Measurements from ENCODE around the gene MARK1. TPM values are rescaled to one million over a fixed set of nuclear protein-coding genes. Genes with fewer than 3 reads are reported as not detected.

MARK1 gene
- total RNA-seq, 4 donors from 2014 or later = 2.5 to 8.0 (median 4.0) TPM

DNA sequence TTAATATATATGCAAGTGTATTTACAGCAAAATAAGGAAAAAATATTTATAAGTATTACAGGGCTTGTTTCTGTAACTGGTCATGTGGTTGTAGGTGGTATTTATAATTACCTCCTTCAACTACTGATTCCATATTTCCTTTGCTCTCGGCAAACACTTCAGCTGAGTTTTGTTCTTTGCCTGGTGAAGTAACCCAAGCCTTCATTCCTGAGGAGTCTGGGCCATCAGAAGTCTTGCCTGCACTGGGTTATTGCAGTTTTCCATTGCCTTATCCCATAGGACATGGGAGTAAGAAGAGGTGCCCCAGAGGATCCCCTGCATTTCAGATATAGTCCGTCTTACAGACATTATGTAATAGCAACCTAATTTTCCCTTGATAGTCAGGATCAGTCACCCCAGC lies 23.8 kb downstream of the MARK1 start:
- H3K27me3 ChIP-seq = no peaks in the 10 kb centered on the region
- H3K9me3 ChIP-seq = no peaks in the 10 kb centered on the region
- H3K27ac ChIP-seq = no peak overlapping the region
- H3K36me3 ChIP-seq = no peaks in the 10 kb centered on the region
- H3K4me1 ChIP-seq = no peaks in the 10 kb centered on the region
- H3K4me3 ChIP-seq = no peak overlapping the region
- no peak for DNase-seq
- TF ChIP-seq POLR2A (IDR thresholded peaks at IDR 0.05) = no peak
- TF ChIP-seq, protein P1, sequence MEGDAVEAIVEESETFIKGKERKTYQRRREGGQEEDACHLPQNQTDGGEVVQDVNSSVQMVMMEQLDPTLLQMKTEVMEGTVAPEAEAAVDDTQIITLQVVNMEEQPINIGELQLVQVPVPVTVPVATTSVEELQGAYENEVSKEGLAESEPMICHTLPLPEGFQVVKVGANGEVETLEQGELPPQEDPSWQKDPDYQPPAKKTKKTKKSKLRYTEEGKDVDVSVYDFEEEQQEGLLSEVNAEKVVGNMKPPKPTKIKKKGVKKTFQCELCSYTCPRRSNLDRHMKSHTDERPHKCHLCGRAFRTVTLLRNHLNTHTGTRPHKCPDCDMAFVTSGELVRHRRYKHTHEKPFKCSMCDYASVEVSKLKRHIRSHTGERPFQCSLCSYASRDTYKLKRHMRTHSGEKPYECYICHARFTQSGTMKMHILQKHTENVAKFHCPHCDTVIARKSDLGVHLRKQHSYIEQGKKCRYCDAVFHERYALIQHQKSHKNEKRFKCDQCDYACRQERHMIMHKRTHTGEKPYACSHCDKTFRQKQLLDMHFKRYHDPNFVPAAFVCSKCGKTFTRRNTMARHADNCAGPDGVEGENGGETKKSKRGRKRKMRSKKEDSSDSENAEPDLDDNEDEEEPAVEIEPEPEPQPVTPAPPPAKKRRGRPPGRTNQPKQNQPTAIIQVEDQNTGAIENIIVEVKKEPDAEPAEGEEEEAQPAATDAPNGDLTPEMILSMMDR (IDR thresholded peaks at IDR 0.05) = no peak

DNA sequence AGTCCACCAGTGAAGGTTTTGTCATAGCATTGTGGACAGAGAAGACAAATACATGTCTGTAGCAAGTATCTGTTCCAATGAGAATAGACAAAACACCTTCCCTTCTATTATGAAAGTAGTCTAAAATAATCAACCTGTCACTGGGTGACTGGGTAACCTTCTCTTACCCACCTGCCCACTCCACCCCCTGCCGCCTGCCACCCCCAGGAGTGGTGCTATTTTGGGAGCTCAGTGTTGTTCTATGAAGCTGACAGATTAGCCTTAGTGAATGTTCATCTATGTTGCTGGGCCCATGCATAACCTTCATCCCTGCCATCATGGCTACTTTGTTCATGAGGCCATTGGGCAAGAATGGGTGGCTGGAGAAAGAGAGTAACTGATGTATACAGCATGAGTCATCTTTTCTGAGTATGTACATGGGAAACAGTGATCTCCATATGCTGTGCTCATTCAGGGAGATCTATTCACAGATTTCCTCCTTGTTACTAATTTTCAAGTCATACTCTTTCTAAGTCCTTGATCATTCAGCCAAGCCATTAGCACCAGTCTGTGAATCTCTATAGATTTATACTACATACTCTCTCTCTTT lies 24.8 kb downstream of the MARK1 start:
- no peaks in the 10 kb centered on the region for H3K36me3 ChIP-seq
- TF ChIP-seq, protein P1 (IDR thresholded peaks at IDR 0.05) = no peak
- TF ChIP-seq POLR2A (IDR thresholded peaks at IDR 0.05) = no peak
- no peak overlapping the region for H3K27ac ChIP-seq
- DNase-seq = no peak
- H3K4me1 ChIP-seq = no peaks in the 10 kb centered on the region
- H3K27me3 ChIP-seq = no peaks in the 10 kb centered on the region
- no peak overlapping the region for H3K4me3 ChIP-seq
- H3K9me3 ChIP-seq = no peaks in the 10 kb centered on the region

DNA sequence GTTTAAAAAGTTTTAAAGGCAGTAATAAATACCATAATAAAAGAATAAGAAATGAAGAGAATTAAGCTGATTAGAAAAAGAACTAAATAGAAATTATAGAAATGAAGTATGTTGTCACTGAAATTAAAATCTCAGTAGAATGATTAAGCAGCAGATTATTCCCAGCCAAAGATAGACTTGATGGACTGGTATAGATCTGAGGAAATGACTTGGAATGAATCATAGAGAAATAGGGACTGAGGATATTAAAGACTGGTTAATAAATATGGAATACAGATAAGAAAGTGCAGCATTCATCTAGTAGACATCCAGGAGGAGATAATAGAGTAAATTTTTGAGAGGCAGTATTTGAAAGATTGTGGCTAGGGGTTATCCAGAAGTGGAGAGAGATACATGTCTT lies 28.7 kb downstream of the MARK1 start:
- no peaks in the 10 kb centered on the region for H3K27me3 ChIP-seq
- no peaks in the 10 kb centered on the region for H3K36me3 ChIP-seq
- no peak overlapping the region for H3K4me3 ChIP-seq
- DNase-seq = no peak
- H3K9me3 ChIP-seq = no peaks in the 10 kb centered on the region
- TF ChIP-seq POLR2A (IDR thresholded peaks at IDR 0.05) = no peak
- H3K27ac ChIP-seq = no peak overlapping the region
- no peaks in the 10 kb centered on the region for H3K4me1 ChIP-seq

DNA sequence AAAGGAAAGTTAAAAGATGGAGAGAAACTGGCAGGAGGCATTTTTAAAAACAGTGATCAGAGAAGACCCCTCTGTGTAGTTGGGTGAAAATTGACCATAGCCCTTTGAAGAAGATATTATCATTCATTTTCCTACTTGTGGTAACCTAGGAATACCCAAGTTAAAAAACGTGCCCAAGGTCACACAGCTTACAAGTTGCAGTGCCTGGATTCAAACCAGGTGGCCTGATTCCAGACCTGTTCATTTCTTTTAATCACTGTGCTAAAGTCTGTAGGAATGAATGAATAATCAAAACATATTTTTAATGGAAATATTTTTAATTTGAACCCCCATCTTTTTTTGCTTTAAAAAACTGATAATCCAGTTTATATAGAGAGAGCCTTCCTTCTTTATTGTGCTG lies 35.6 kb downstream of the MARK1 start:
- H3K27ac ChIP-seq = no peak overlapping the region
- TF ChIP-seq POLR2A (IDR thresholded peaks at IDR 0.05) = no peak
- TF ChIP-seq, protein P1 (IDR thresholded peaks at IDR 0.05) = no peak

DNA sequence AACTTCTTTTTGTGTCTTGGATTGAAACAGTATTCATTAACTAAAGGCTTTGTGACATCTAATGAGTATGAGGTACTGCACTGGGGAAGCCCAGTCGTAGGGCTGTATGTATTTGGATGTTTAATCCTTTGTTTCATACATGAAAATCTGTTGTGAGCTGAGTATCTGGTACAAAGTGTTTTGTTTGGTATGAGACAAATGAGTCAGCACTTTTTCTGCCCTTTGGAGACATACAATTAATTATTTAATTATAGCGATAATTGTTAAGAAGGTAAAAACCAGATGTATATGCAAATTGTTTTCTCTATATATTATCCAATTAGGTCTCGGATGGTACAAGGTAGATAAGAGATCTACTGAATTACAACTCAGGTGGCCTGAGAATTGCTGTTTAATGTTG lies 36.3 kb downstream of the MARK1 start:
- H3K4me1 ChIP-seq = no peaks in the 10 kb centered on the region
- no peaks in the 10 kb centered on the region for H3K36me3 ChIP-seq
- no peaks in the 10 kb centered on the region for H3K27me3 ChIP-seq
- no peaks in the 10 kb centered on the region for H3K9me3 ChIP-seq
- no peak overlapping the region for H3K27ac ChIP-seq
- no peak overlapping the region for H3K4me3 ChIP-seq
- no peak for DNase-seq
- TF ChIP-seq, protein P1 (IDR thresholded peaks at IDR 0.05) = no peak
- no peak for TF ChIP-seq POLR2A (IDR thresholded peaks at IDR 0.05)

More for the DNA sequence above, 35.6 kb downstream of the MARK1 start:
- DNase-seq = no peak
- Histone ChIP-seq H3K4me1 (no peaks in the 10 kb centered on the region), H3K9me3 (no peaks in the 10 kb centered on the region), H3K27me3 (no peaks in the 10 kb centered on the region), H3K4me3 (no peak overlapping the region), H3K36me3 (no peaks in the 10 kb centered on the region)

DNA sequence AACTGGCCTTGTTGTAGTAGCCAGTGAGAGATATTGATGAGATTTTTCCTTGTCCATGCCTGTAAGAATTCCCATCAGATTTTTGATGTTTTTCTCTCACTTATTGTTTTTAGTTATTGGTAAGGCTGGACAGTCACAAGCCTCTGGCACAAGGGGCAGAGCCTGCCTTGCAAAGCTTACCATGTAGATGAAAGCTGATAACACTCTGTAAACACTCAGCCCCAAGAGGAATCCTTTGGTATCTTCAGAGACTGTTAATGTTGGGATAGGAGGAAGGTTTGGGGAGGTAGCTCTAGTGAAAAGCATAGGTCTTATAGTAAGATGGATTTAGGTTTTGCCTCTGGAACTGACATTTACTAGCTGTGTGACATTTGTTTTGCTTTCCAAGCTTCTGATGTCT lies 37.7 kb downstream of the MARK1 start:
- DNase-seq = no peak
- Histone ChIP-seq H3K4me3 (no peak overlapping the region), H3K27me3 (no peaks in the 10 kb centered on the region), H3K4me1 (no peaks in the 10 kb centered on the region), H3K27ac (no peak overlapping the region), H3K9me3 (no peaks in the 10 kb centered on the region), H3K36me3 (no peaks in the 10 kb centered on the region)
- TF ChIP-seq, protein P1 (IDR thresholded peaks at IDR 0.05) = no peak
- TF ChIP-seq POLR2A (IDR thresholded peaks at IDR 0.05) = no peak
